Osteoblast (primary cell): ENCODE data around the gene CDCA5. TPM values are rescaled to one million over a fixed set of nuclear protein-coding genes. Genes with fewer than 3 reads are reported as not detected.

ENCODE experiments used
- DNase-seq: peaks from one replicate; pipeline ENCODE4 v3.0.0; 2011; ENCODE audit warnings: low spot score, mixed read lengths; ENCODE audit not compliant: insufficient read length; ENCODE audit errors: missing footprints
- H2AFZ ChIP-seq: 2 replicates; pipeline ENCODE4 v1.6.0; 2011; ENCODE audit warnings: mild to moderate bottlenecking, low read length
- H3K27ac ChIP-seq: 2 replicates; pipeline ENCODE4 v1.5.1; 2011; ENCODE audit warnings: mild to moderate bottlenecking, low read depth, low read length, moderate library complexity
- H3K27me3 ChIP-seq: 2 replicates; pipeline ENCODE4 v1.6.0; 2012; ENCODE audit warnings: mild to moderate bottlenecking, control low read depth, inconsistent platforms, low read length, moderate library complexity; ENCODE audit not compliant: insufficient read depth
- H3K36me3 ChIP-seq: 2 replicates; pipeline ENCODE4 v1.5.1; 2011; ENCODE audit warnings: mild to moderate bottlenecking, low read length, control low read depth, moderate library complexity; ENCODE audit not compliant: insufficient read depth
- H3K4me1 ChIP-seq: 2 replicates; pipeline ENCODE4 v1.5.1; 2011; ENCODE audit warnings: mild to moderate bottlenecking, low read length, control low read depth, moderate library complexity; ENCODE audit not compliant: insufficient read depth
- H3K4me2 ChIP-seq: 2 replicates; pipeline ENCODE4 v1.6.0; 2011; ENCODE audit warnings: mild to moderate bottlenecking, low read length; ENCODE audit not compliant: insufficient read depth
- H3K4me3 ChIP-seq: fragments of 200-600 bp; sonication (generic); 3 replicates; pipeline ENCODE4 v1.5.1; 2012; ENCODE audit warnings: mild to moderate bottlenecking, low read length, inconsistent platforms; ENCODE audit not compliant: insufficient read depth
- H3K79me2 ChIP-seq: 2 replicates; pipeline ENCODE4 v1.6.0; 2012; ENCODE audit warnings: mild to moderate bottlenecking, low read length, control low read depth, inconsistent platforms; ENCODE audit not compliant: insufficient read depth
- H3K9me3 ChIP-seq: 2 replicates; pipeline ENCODE4 v1.5.1; 2011; ENCODE audit warnings: low read depth, low read length, control low read depth
- H4K20me1 ChIP-seq: 2 replicates; pipeline ENCODE4 v1.6.0; 2012; ENCODE audit warnings: mild to moderate bottlenecking, low read length, control low read depth; ENCODE audit not compliant: insufficient read depth
- total RNA-seq: library from RNA; depleted of rRNA; stranded (reverse); fragments of >200 nt; gene quantifications from 2 replicates; pipeline ENCODE4 v1.2.3, GENCODE V29; 2012
- TF ChIP-seq, protein P1 (sequence below): IDR thresholded peaks from 2 replicates; pipeline ENCODE4 v1.5.1; 2011; ENCODE audit warnings: mild to moderate bottlenecking, low read depth, low read length, moderate library complexity; ENCODE audit errors: extremely low read depth

The CDCA5 gene
- total RNA-seq, 1 donor, result 3.3 TPM

GRCh38 chr11:65118097-65118837 is 34.4 kb upstream of the CDCA5 start:
- no peak overlapping the region for H3K4me3 ChIP-seq
- peaks cover 42% of the 10 kb centered on the region for H3K36me3 ChIP-seq
- no peaks in the 10 kb centered on the region for H3K27me3 ChIP-seq
- no peak for DNase-seq
- H3K4me2 ChIP-seq, result no peak overlapping the region
- TF ChIP-seq, protein P1, sequence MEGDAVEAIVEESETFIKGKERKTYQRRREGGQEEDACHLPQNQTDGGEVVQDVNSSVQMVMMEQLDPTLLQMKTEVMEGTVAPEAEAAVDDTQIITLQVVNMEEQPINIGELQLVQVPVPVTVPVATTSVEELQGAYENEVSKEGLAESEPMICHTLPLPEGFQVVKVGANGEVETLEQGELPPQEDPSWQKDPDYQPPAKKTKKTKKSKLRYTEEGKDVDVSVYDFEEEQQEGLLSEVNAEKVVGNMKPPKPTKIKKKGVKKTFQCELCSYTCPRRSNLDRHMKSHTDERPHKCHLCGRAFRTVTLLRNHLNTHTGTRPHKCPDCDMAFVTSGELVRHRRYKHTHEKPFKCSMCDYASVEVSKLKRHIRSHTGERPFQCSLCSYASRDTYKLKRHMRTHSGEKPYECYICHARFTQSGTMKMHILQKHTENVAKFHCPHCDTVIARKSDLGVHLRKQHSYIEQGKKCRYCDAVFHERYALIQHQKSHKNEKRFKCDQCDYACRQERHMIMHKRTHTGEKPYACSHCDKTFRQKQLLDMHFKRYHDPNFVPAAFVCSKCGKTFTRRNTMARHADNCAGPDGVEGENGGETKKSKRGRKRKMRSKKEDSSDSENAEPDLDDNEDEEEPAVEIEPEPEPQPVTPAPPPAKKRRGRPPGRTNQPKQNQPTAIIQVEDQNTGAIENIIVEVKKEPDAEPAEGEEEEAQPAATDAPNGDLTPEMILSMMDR, result no peak
- peaks cover 51% of the 10 kb centered on the region for H3K79me2 ChIP-seq
- peaks cover 7% of the 10 kb centered on the region for H4K20me1 ChIP-seq
- no peak overlapping the region for H2AFZ ChIP-seq
- H3K9me3 ChIP-seq, result no peaks in the 10 kb centered on the region
- H3K27ac ChIP-seq, result no peak overlapping the region
- H3K4me1 ChIP-seq, result peaks cover 26% of the 10 kb centered on the region

DNA sequence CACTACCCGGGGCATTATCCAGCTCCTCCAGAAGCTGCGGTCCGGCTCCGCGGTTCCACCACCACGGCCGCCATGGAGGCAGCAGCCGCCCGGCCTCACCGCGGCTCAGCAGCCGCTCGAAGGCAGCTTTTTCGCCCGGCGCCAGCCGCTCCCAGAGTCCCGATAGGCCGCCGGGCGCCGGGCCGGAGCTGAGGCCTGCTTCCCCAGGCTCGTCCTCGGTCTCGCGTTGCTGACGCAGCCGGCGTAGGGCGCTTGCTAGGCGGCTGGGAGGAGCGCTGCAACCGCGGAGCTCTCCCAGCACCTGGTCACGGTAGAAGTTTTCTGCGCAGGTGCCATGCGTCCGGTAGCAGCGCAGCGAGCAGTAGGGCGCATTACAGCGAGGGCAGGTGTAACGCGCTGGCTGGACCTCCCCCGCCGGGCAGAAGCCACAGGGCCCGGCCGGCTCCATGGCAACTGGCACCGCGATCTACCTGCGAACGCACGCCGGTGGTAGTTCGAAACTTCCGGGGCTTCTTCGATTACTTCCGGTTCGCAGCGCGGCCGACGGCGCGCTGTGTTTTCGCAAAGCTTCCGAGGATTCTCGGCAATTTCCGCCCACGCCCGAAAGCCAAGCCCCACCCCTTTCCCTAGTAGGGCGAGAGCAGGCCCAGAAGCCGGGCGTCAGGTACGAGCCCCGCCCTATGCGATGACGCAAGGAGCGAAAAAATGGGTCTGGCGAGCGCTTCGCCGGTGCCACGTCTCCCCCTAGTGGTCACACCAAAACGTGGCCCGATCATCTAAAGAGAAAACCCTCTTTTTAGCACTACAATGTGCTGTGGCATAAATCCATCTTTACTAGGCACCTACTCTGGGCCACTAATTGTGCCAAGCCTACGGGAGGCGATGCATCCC is 33.6 kb upstream of the CDCA5 start, which contains the start of gene ZNHIT2:
ZNHIT2 (minus strand) TSS at position 496 of the 891 bp plus-strand sequence; CDS start at position 448, 48 bp downstream.
- Histone ChIP-seq H3K79me2 (peaks cover 45% of the 10 kb centered on the region), H4K20me1 (peaks cover 7% of the 10 kb centered on the region), H3K36me3 (peaks cover 42% of the 10 kb centered on the region), H3K27me3 (no peaks in the 10 kb centered on the region), H3K4me1 (peaks cover 27% of the 10 kb centered on the region), H3K4me3 (peak within 1 kb of the TSS; percentile 97), H3K9me3 (no peaks in the 10 kb centered on the region), H2AFZ (no peak within 1 kb of the TSS), H3K4me2 (peak within 1 kb of the TSS; percentile 91), H3K27ac (peak within 1 kb of the TSS; percentile 93)
- peak; percentile 99 for DNase-seq
- TF ChIP-seq, protein P1, result peak; percentile 90

GRCh38 chr11:65116370-65117205 is 32.7 kb upstream of the CDCA5 start:
- H3K9me3 ChIP-seq, result no peaks in the 10 kb centered on the region
- peak; percentile 97 for DNase-seq
- peaks cover 7% of the 10 kb centered on the region for H4K20me1 ChIP-seq
- H3K4me3 ChIP-seq, result peak overlapping the region; percentile 97
- peaks cover 42% of the 10 kb centered on the region for H3K36me3 ChIP-seq
- peak overlapping the region; percentile 91 for H3K4me2 ChIP-seq
- H2AFZ ChIP-seq, result no peak overlapping the region
- H3K27ac ChIP-seq, result peak overlapping the region; percentile 93
- H3K4me1 ChIP-seq, result peaks cover 34% of the 10 kb centered on the region
- no peaks in the 10 kb centered on the region for H3K27me3 ChIP-seq
- H3K79me2 ChIP-seq, result peaks cover 37% of the 10 kb centered on the region
- TF ChIP-seq, protein P1, result no peak
